GM19035 (cell line): ENCODE data around the gene TVP23B.
"Not testable (repeated sequence)": the region's sequence is repeated elsewhere in the genome, so short reads cannot be mapped to it uniquely, and the experiment has no call there.

Source experiments
- ATAC-seq: cut with Tn5 transposase; IDR thresholded peaks from one replicate; pipeline ENCODE4 v1.9.1; 2021; ENCODE audit not compliant: unreplicated experiment

TVP23B gene

DNA sequence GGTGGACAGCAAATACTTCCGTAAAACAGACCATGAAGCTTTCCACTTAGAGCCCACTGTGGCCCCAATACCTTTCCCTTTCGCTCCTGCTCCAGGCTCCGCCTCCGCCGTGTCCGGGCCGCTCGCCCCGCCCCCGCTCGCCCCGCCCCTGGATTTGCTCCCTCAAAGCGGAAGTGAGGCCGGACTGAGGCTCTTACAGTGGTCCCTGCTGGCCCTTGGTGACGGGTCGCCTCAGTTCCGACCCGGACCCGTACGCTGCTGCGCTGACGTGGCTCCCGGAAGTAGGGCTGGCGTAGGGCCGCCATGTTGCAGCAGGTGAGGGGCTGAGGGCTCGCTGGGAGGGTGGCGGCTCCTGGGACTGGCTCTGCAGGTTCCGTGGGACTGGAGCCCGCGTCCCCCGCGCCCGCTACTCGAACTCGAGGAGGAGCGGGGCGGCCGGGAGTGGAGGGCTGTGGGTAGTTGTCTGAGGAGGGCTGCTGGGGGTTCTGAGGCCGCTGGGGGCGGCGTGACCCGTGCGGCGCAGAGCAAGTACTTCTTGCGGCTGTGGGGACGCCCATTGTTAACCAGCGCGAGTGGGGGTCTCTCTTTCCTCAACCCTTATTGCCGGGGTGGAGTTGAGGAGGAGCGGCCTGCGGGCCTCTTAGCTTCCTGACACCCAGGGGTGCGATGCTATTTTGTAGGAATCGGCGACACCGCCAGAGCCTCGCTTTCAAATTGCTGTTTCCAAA lies at the start of gene TVP23B:
TSS of gene TVP23B (plus strand) at position 193 of the 728 bp plus-strand sequence. CDS start at position 304, 111 bp downstream.
- ATAC-seq = peak; percentile 97

DNA sequence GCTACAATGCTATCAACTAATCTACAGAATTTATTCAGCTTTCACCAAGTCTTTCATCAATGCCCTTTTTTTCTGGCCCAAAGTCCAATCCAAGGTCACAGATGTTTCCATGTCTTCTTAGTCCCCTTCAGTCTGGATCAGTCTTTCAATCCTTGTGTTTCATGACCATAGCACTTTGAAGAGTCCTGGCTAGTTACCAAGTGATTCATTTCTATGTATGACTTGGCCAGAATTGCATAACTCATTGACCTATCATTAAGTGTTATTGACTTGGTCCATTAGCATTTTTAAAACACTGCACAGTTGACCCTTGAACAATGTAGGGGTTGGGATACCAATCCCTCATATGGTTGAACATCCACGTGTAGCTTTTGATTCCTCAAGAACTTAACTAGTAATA lies 48.5 kb upstream of the TVP23B start:
- not testable (repeated sequence) for ATAC-seq

DNA sequence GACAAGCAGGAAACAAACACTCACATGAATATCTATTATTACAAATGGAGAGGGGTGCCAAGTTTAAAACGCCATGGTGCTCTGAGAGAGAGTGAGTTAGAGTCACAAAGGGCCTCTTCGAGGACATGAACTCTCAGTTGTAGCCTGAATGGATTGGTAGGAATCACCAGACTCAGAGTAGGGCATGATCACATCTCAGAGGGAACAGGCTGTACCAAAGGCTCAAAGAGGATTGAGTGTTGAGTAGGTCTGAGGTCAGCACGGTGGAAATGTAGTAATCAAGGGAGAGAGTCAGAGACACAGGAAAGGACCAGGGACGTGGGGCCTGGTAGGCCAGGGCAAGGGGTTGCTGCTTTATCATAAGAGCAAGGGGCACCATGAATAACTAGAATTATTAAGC lies 47.6 kb upstream of the TVP23B start:
- ATAC-seq = not testable (repeated sequence)

DNA sequence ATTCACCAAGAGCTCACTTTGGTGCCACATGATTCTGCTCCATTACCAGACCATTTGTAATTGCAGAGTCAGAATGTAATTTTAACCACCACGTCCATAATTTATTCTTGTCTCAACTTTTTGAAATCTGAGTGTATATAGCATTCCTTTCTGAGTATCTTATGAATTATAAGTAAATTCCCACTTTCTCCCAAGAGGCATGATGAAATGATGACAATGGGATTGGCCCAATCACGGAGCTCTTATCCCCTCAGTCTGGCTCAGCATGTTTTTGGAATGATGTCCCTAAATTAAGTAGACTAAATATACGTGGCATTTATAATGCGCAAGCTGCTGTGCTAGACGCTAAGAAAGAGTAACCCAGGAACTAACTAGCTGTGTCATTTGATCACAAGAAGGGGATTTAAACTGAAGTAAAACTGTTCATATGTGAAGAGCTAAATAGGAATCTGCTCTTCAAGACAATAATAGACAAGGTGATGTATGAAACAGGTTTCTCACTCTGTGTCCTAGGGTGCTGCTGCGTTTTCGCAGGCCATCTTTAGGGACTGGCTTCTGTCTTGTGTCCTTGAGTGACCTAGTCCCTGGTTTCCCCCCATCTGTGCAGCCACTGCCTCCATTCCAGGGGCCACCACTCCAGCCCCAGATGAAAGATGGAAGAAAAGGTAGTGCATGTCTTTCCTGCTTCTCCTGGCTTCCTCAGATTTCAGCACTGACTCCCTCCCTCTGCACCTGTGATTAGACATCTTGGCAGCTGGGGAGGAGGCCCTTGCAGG lies 41.2 kb upstream of the TVP23B start:
- not testable (repeated sequence) for ATAC-seq

DNA sequence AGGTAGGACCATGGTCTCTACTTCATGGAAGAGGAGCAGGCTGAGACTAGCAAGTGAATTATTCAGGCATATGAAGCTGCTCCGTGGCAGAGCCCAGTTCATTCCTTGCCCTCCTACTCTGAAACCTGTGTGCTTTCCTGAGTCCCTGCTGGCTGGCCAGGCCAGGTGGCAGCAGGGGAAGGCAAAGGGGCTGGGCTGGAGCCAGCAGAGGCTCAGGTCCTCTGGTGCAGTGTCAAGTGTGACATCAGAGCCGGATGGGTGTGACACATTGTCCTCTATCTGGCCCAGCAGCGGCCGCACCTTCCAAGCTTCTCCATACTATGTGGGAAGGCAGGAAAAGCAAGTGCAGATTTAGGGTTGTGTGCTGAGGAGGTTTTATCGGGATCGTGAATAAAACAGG lies 39.8 kb upstream of the TVP23B start:
- not testable (repeated sequence) for ATAC-seq

DNA sequence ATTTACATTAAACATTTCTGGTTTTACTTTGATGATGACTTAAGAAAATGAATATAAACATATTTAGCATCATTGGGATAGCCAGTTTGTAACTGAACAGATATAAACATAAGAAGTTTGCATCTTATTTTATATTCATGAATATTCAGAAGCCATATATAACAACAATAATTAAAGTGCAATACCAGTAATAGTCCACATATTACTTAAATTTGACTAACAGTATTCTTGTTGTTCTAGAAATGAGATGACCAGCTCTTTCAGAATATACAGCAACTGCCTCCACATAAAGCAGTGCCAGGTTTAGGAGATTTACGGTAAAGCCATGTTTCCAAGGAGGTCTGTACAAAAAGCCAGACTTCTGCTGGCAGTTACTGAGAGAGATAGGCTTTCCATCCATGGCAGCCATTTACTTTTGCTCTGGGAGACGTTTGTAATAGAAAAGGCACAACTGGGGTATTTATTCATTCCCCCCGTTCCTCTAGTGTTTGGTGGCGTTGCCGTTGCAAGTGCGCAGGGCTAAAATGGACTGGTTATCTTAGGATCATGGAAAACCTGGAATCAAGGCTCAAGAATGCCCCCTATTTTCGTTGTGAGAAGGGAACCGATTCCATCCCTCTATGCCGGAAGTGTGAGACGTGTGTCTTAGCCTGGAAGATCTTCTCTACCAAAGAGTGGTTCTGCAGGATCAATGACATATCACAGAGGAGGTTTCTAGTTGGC lies 37.1 kb upstream of the TVP23B start, which contains the start of gene FBXW10:
TSS of gene FBXW10 (plus strand) at position 356 of the 723 bp plus-strand sequence. CDS start at position 547, 191 bp downstream.
- ATAC-seq = not testable (repeated sequence)

DNA sequence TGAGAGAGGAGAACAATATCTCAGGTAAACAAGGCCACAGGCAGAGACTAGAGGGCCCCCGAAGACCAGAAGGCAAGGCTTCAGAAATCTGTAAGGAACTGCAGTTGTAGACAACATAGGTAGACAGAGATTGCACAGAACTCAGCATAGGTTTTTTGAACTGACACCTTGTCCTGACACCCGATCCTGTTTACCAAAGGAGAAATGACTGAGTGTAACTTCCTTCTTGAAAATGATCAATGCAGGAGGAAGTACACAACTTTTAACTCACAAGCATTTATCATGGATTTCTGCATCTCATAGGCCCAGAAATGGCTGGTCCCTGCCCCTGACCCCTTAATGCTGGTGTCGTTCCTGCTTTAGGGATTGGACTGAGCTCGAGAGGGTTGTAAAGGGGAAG lies 36.3 kb upstream of the TVP23B start:
- not testable (repeated sequence) for ATAC-seq

DNA sequence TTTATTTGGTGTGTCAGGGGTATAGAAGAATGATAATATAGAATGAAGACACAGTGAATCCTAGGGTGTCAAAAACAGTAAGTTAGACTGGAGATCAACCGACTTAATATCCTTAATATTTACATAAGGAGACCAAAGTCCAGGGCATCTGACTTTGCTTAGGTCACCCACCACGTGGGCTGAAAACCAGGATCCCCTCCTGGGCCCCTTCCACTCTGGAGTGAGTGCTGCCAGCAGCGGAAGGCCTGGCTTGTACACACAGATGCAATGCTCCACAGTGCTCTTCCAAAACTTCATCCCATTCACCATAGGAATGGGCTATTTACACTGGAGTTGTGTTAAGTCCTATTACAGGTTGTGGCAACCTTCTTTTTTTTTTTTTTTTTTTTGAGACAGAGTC lies 34.4 kb upstream of the TVP23B start:
- not testable (repeated sequence) for ATAC-seq

DNA sequence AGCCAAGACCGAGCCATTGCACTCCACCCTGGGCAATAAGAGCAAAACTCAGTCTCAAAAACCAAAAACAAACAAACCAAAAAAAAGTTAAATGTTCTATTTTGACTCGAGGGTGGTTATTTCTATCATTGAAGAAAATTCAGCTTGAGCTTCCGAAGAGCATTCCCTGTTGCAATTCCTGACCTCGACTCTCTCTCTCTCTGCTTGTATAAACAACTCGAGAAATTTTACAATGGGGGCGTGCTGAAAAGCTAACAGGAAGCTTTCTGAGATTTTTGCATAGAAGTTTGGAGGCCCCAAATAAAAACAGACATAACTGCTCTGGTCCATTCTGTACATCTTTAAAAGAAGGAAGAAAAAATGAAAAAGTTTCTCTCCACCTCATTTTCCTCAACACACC lies 33.5 kb upstream of the TVP23B start:
- ATAC-seq = not testable (repeated sequence)

DNA sequence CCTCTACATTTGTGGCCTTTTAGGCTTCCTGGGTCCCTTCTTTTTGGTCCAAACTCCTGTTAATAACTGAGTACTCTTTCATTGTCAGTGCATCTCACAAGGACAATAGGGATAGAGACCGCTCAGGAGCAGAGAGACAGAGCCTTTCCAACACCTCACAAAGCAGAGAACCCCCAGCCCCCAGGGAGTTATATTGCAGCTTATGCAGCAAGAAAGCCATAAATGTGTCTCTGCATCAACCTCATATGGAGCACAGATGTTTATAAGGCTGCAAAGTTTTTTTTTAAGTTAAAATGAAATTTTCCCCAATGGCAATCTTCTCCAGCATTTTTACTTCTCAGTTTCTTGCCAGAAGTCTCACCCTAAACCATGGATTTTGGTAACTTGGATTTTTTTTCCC lies 30.7 kb upstream of the TVP23B start:
- not testable (repeated sequence) for ATAC-seq

DNA sequence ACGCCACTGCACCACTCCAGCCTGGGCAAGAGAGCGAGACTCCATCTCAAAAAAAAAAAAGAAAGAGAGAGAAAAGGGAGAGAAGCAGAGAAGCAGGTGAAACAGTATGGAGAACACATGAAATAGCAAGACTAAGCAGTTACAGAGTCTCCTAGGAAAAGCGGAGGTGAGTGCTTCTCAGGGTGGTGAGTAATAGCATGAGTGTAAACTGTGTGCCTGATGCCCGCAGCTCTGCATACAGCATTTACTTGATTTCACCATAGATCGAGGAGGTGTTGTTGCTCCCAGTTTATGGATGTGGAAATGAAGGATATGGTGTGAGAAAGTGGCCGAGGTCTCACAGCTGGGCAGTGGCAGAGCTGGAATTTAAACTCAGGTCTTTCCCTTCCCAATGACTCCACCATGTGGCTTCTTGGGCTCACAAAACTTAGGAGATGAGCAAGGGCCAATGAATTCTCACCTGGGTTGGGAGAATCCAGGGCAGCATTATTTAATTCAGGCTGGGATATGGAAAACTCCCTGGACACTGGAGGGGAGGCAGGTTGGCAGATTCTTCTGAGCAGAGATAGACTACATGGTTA lies 27.1 kb upstream of the TVP23B start:
- ATAC-seq = not testable (repeated sequence)

DNA sequence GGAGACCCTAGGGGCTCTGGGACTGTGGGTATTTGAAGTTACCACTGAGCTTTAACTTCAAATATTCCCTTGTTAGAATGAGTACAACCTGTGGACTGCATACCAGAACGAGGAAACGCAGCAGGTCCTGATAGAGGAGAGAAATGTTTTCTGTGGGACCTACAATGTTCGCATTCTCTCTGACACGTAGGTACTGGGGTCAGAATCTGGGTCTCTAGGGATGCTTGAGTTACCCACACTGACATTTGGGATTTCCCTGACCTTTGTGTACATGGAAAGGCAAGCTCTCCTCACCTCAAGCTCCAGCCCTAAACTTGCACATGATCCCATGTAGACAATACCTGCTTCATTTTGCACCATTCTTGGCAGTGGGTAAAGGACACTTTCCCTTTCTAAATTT lies 25.0 kb upstream of the TVP23B start:
- not testable (repeated sequence) for ATAC-seq

DNA sequence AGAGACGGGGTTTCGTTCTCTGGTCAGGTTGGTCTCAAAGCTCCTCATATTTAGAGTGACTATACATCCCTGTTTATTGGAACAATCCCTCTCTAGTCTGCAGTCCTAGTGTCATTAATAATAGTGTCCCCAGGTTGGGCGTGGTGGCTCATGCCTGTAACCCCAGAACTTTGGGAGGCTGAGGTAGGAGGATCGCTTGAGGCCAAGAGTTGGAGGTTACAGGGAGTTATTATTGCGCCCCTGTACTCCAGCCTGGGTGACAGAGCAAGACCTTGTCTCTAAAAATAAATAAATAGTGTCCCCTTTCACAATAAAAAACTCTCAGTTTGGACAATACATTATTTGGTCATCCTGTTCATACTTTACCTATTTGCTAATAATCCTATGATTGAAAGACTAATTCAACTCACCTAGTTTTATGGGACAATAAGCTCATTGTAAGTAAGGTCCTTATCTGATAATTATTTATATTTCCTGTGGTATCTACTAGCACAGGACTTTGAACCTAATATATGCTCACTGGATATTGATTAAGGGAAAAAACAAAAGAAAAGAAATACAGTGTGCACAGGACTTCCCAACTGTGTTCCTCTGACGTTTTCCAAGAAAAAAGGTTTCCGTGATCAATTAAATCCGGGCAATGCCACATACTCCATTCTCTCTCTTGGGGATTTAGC lies 23.5 kb upstream of the TVP23B start:
- ATAC-seq = not testable (repeated sequence)

DNA sequence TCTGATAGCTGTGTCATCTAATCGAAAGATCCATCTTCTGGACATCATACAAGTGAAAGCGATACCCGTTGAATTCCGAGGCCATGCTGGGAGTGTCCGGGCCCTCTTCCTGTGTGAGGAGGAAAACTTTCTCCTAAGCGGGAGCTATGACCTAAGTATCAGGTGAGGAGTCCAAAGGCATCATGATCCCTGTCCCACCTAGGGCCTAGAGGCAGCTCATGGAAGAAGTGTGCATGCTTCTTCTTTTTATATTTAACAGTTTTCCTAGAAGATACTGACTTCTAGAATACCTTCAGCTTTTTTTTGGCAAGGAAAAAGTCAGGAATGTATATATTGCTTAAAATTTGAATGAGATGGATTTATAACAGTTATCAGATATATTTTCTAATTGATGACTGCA lies 22.6 kb upstream of the TVP23B start:
- ATAC-seq = not testable (repeated sequence)

DNA sequence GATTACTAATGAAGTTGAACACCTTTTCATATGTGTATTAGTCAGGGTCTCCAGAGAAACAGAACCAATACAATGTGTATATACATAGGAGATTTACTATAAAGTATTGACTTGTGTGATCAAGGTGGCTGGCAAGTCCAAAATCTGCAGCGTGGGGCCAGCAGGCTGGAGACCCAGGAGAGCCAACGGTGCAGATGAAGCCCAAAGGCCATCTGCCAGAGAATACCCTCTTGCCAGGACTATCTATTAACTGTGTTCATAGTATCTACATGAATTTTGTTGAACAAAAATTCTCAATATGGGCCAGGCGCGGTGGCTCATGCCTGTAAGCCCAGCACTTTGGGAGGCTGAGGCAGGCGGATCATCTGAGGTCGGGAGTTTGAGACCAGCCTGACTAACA lies 20.8 kb upstream of the TVP23B start:
- ATAC-seq = not testable (repeated sequence)

DNA sequence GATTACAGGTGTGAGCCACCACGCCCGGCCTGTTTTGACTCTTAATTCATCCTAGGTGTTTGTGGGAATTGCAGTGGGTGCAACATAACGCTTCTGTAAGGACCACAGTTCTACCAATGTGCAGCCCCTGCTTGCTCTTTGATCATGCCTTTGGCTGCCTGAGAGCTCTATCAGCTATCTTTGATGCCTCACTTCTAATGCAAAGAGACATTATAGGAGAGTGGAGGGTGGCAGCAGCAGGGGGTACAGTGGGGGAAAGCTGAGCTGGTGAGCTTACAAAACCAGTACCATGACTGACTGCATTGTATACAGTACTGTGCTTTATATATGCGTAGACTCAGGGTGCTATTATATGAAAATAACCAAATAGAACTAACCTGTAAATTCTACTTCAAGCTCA lies 10.4 kb upstream of the TVP23B start:
- not testable (repeated sequence) for ATAC-seq

DNA sequence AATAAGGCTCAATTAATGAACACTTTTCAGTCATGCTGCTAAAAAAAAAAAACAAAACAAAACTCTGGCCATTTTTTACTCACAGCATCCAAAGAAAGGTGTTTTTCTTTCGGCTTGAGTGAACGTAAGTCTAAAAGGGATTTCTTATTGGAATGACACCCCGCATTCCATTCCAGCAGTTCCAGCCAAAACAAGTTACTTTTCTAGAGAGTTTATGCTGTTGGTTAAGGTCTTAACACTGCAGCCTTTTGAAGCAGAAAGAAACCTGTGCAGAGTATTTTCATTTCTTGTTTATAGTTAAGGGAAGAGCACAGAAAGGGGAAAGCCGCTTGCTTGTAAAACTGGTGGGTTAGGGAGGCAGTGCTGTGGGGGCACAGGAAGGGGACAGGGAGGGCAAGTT lies 9.9 kb upstream of the TVP23B start:
- not testable (repeated sequence) for ATAC-seq

DNA sequence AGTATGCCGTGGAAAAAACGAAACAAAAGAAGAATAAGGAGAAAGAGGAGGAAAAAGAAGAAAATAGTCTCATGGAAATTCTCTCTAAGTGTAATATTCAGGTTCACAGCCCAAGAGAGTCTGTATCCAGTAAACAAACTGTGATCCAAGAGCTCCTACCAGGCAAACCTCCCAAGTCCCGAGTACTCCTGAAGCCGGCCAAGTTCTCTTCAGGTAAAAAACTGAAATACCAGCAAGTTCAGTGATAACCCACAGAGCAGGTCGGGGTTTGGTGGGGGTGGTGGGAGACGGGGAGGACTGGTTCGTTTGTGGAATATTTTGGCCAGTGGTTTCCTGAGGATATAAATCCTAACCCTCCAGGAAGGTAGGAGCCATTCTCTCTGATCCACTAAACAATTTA lies 8.5 kb upstream of the TVP23B start:
- ATAC-seq = no peak

DNA sequence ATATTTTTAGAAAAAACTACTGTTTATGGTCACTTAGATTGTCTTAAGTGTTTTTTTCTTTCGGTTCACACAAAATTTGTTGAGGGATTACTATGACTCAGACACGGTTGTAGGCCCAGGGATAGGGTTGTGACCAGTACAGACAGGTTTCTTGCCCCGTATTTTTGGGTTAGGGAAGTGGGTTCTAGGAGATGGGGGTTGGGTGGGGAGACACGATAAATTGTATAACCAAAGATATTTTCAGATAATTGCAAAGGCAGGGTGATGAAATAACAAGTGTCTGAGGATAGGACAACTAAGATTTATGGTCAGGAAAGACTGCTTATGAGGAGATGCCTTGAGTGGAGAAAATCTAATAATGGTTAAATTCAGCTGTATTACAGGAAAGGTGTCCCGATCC lies 822 bp downstream of the TVP23B start:
- ATAC-seq = not testable (repeated sequence)

DNA sequence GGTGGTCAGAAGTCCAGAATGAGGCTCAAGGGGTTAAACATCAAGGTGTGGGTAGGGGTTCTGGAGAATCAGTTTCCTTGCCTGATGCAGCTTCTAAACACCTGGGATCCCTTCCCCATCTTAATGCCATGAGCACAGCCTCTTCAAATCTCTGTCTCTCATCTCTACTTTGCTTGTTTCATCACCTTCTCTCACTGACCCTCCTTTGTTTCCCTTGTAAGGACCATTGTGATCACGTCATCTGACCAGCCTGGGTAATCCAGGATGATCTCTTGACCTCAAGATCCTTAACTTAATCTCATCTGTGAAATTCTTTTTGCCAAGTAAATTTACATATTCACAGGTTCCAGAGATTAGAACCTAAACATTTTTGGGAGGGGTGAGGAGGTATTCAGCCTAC lies 5.0 kb downstream of the TVP23B start:
- not testable (repeated sequence) for ATAC-seq
